ENCODE results near the gene DND1.

DND1 gene

GRCh38 chr5:140696891-140697492, 23.6 kb upstream of the DND1 start:
- Histone ChIP-seq H2AFZ (no peak overlapping the region), H3K36me3 (ENCODE audit: control insufficient read depth, insufficient read depth, low read length) (no peaks in the 10 kb centered on the region), H3K27me3 (ENCODE audit: control insufficient read depth, insufficient read depth, low read length) (no peaks in the 10 kb centered on the region), H3K9me3 (ENCODE audit: control insufficient read depth, low read length) (no peaks in the 10 kb centered on the region), H3K4me2 (ENCODE audit: low read length) (no peak overlapping the region), H3K4me1 (peaks cover 10% of the 10 kb centered on the region), H3K4me3 (ENCODE audit: low read depth, low read length) (no peak overlapping the region), H3K27ac (no peak overlapping the region), H3K79me2 (peaks cover 32% of the 10 kb centered on the region), H3K9ac (no peak overlapping the region)
- TF ChIP-seq CTCF (IDR thresholded peaks at IDR 0.05), result no peak

GRCh38 chr5:140694276-140694675, 20.9 kb upstream of the DND1 start:
- H3K9ac ChIP-seq, result no peak overlapping the region
- no peaks in the 10 kb centered on the region for H3K27me3 ChIP-seq (ENCODE audit: control insufficient read depth, insufficient read depth, low read length)
- H3K36me3 ChIP-seq (ENCODE audit: control insufficient read depth, insufficient read depth, low read length), result no peaks in the 10 kb centered on the region
- H3K27ac ChIP-seq, result no peak overlapping the region
- peaks cover 5% of the 10 kb centered on the region for H3K4me1 ChIP-seq
- H2AFZ ChIP-seq, result no peak overlapping the region
- TF ChIP-seq CTCF (IDR thresholded peaks at IDR 0.05), result no peak
- no peaks in the 10 kb centered on the region for H3K9me3 ChIP-seq (ENCODE audit: control insufficient read depth, low read length)
- peaks cover 28% of the 10 kb centered on the region for H3K79me2 ChIP-seq
- H3K4me3 ChIP-seq (ENCODE audit: low read depth, low read length), result no peak overlapping the region
- H3K4me2 ChIP-seq (ENCODE audit: low read length), result no peak overlapping the region

GRCh38 chr5:140690941-140691924, 17.9 kb upstream of the DND1 start, which contains the start of the genes HARS1 and HARS2:
Gene HARS1 (minus strand): TSS chr5:140691370. CDS start chr5:140691304, 66 bp downstream.
Gene HARS2 (plus strand): TSS chr5:140691455. CDS start chr5:140691649, 194 bp downstream.
- Histone ChIP-seq H3K4me3 (ENCODE audit: low read depth, low read length) (peak within 1 kb of the TSS; percentile 89), H3K27me3 (ENCODE audit: control insufficient read depth, insufficient read depth, low read length) (no peaks in the 10 kb centered on the region), H3K4me1 (peaks cover 5% of the 10 kb centered on the region), H3K36me3 (ENCODE audit: control insufficient read depth, insufficient read depth, low read length) (no peaks in the 10 kb centered on the region), H3K4me2 (ENCODE audit: low read length) (peak within 1 kb of the TSS; percentile 99), H3K27ac (peak within 1 kb of the TSS; percentile 82), H3K9ac (peak within 1 kb of the TSS; percentile 20), H3K79me2 (peaks cover 29% of the 10 kb centered on the region), H3K9me3 (ENCODE audit: control insufficient read depth, low read length) (no peaks in the 10 kb centered on the region), H2AFZ (peak within 1 kb of the TSS; percentile 76)
- TF ChIP-seq CTCF (IDR thresholded peaks at IDR 0.05), result peak; percentile 5

GRCh38 chr5:140690376-140690932, 17.1 kb upstream of the DND1 start:
- peaks cover 5% of the 10 kb centered on the region for H3K4me1 ChIP-seq
- peak overlapping the region; percentile 82 for H3K27ac ChIP-seq

More at GRCh38 chr5:140690376-140690932, 17.1 kb upstream of the DND1 start:
- peaks cover 34% of the 10 kb centered on the region for H3K79me2 ChIP-seq
- H3K9ac ChIP-seq, result no peak overlapping the region
- peak overlapping the region; percentile 89 for H3K4me3 ChIP-seq (ENCODE audit: low read depth, low read length)
- H3K4me2 ChIP-seq (ENCODE audit: low read length), result peak overlapping the region; percentile 99
- H3K27me3 ChIP-seq (ENCODE audit: control insufficient read depth, insufficient read depth, low read length), result no peaks in the 10 kb centered on the region
- no peaks in the 10 kb centered on the region for H3K36me3 ChIP-seq (ENCODE audit: control insufficient read depth, insufficient read depth, low read length)
- no peaks in the 10 kb centered on the region for H3K9me3 ChIP-seq (ENCODE audit: control insufficient read depth, low read length)
- TF ChIP-seq CTCF (IDR thresholded peaks at IDR 0.05), result no peak
- H2AFZ ChIP-seq, result peak overlapping the region; percentile 76

All from parathyroid adenoma (tissue), 2 donors.